Activated CD4-positive, CD25-positive, alpha-beta regulatory T cell treated with anti-CD3 and anti-CD28 coated beads, Interleukin-2, amount 50 U/mL, for 24 hours (primary cell): Measurements from ENCODE around the gene ADH1C.
"Not testable (repeated sequence)": the region's sequence is repeated elsewhere in the genome, so short reads cannot be mapped to it uniquely, and the experiment has no call there.

Experiments
- ATAC-seq, 2 donors: fragments of 150-1000 bp; cut with Tn5 transposase; one replicate each; pipeline ENCODE4 v1.10.0; 2021; ENCODE audit warnings: mild to moderate bottlenecking in 1 of 2, moderate library complexity in 1 of 2

ADH1C gene

GRCh38 chr4:99352602-99353537, at the start of gene ADH1C:
ADH1C (minus strand) TSS chr4:99352746; CDS start chr4:99352675, 71 bp downstream.
- no peak for ATAC-seq

GRCh38 chr4:99400831-99401230, 48.3 kb upstream of the ADH1C start:
- no peak for ATAC-seq

DNA sequence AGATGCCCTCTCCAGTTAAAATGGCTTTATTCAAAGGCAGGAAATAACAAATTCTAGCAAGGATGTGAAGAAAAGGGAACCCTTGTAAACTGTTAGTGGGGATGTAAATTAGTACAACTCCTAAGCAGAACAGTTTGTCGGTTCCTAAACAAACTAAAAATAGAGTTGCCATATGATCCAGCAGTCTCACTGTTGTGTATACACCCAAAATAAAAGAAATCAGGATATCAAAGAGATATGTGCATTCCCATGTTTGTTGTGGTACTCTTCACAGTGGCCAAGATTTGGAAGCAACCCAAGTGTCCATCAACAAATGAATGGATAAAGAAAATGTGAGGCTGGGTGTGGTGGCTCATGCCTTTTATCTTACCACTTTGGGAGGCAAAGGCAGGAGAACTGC, 46.5 kb upstream of the ADH1C start:
- no peak for ATAC-seq

- no peak for ATAC-seq
Observed at GRCh38 chr4:99395595-99396364, 43.2 kb upstream of the ADH1C start.

GRCh38 chr4:99394896-99395295, 42.4 kb upstream of the ADH1C start:
- ATAC-seq, result no peak

GRCh38 chr4:99390055-99390454, 37.5 kb upstream of the ADH1C start:
- no peak for ATAC-seq

DNA sequence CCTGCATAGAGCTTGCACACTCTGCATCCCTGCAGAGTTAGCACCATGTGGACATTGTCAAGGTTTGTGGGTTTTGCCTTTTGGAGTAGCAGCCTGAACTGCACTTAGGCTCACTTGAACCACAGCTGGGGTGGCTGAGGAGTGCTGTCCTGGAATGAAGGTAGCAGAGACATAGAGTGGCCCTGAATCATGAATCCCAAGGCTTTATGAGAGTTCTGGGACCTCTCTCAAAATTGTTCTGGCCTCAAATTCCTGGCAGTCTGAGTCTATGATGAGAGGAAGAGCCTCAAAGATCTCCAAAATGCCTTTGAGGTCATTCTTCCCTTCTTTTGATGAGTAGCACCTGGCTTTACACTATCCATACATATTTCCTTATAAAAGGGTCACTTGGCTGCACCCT, 37.1 kb upstream of the ADH1C start:
- ATAC-seq, result no peak

DNA sequence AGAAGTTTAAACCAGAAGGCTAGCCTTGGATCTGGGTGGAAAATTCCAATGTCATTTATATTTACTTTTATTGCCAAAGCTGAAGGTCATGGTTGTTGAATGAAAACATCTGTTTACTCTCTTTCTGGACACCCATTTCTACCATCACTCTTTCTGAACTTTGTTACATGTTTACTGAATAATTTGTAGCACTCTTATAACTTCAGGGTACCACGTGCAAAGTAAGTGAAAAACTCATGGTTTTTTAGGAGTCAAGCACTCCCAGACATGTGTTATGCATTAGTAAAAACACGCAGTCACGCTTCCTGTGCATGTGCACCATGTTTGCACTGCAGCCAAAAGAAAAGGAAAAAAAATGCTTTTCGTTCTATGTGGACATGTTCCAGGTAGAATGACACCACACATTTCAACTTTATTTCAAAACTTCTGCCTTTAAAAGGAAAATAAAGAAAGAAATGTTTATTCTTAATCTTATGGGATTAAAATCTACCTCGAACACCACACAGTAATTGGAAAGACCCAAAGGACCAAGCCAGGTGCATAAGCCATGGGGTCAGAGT, 31.4 kb upstream of the ADH1C start:
- ATAC-seq, result no peak

DNA sequence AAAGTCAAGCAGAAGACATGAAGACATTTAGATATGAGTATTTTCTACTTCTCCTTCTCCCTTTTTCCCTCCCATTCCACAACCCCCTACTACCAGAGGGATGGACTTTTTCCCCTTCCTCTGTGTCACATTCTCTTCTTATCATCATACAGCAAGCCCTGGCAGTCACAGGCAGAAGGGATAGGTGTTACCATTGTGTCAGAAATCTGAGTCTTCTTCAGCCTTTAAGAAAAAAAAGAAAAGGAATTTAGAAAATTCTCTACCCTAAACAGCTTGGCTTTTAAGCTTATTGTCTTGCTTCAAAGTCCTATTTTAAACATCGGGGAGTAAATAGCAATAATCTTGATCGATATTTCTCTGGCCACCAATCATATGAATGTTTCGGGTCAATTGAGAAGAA, 30.9 kb upstream of the ADH1C start:
- ATAC-seq, result no peak

DNA sequence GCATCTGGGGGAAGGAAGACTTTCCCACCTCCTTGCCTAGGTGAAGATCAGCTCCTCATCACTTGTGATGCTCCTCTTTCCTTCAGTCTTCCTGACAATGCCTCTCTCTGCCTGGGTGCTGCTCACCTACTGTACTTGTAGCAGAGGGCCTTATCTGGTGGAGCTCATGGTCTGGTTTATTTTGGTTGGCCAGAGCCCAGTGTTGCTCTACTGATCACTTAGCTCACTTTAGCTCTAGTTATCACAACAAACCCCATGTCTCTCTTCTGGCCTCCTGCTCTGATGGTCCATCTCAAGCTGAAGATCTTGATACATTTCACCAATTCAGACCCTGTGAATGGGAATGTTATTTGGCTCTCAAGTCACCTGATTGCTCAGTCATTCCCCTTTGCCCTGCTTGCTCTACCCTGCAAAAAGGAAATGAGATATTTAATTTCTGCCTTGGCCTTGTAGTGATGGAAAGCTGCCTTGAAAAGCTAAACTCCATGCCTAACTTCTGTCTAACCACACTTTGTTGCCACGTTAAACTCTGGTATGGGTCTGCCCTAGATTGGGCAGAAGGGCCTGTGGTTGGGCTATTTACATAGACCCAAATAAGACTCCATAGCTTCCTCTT, 30.3 kb upstream of the ADH1C start:
- no peak for ATAC-seq

GRCh38 chr4:99381588-99382175, 29.1 kb upstream of the ADH1C start:
- no peak for ATAC-seq

DNA sequence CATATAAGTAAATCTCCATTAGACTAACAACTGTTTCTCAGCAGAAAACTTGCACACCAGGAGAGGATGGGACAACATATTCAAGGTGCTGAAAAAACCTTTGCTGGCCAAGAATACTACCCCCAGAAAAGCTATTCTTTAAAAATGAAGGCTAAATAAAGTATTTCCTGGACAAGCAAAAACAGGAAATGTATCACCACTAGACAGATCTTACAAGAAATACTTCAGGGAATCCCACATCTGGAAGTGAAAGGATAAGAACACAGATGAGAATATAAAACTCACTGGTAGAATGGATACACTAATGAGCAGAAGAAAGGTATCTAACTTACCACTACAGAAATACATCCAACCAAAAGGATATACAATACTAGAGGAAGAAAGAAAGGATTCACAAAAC, 27.0 kb upstream of the ADH1C start:
- ATAC-seq, result no peak

DNA sequence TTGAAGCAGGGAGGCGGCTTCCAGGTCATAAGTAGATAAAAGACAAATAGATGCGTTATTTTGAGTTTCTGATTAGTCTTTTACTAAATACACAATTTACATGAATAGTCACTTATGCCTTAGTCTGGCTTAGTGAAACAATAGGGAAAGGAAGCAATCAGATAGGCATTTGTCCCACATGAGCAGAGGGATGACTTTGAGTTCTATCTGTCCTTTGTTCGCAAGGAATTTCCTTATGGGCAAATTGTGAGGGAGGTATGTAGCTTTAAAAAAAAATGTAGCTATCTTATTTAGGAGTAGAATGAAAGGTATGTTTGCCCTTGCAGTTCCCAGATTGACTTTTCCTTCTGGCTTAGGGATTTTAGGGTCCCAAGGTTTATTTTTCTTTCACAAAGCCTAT, 26.3 kb upstream of the ADH1C start:
- ATAC-seq, result no peak

GRCh38 chr4:99377341-99377740, 24.8 kb upstream of the ADH1C start:
- ATAC-seq, result not testable (repeated sequence)

DNA sequence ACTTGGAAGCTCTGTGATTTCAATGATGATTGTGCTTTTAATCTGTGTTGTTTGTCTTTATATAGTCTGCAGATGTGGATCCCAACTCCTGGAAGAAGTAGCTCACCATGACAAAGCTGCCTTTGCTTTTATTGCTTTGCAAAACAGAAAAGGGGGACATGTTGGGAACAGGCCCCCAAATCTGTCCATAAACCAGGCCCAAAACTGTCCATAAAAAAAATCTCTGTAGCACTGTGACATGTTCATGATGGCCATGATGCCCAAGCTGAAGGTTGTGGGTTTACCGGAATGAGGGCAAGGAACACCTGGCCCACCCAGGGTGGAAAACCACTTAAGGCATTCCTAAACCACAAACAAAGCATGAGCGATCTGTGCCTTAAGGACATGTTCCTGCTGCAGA, 19.9 kb upstream of the ADH1C start:
- ATAC-seq, result not testable (repeated sequence)

DNA sequence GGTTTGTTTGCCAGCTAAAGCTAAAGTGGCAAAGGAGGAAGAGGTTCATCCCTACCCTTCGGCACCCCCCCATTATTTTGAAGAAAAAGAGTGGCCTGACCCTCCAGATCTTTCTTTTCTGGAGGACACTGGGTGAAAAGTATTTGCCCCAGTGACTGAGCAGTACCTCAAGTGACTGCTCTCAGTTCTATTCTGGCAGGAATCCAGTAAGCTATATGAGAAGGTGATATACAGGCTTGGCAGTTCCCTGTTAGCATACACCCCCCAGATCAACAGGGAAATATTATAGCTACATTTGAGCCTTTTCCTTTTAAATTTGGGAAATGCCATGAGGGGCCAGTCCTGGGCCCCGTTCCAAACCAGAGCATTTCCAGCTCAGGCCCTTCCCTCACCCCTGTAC, 15.3 kb upstream of the ADH1C start:
- not testable (repeated sequence) for ATAC-seq

GRCh38 chr4:99366491-99366890, 13.9 kb upstream of the ADH1C start:
- ATAC-seq, result no peak

DNA sequence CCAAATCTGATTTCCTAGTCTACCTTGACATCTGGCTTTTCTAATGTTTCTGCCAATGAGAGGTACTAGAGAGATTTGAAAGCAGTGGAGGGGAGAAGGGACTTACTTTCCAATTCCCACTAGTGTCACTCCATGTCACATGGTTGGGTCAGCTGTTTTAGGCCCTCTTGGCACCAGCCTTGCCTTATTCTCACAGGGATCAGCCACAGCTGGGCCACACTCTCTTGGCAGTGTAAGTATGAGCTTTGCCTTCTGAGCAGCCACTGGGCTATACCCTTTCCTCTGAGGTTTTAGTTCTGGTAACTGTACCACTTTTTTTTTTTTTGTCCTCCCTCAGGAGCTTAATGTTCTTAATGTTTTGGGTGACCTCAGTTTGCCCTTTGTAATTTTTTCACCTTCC, 10.2 kb upstream of the ADH1C start:
- no peak for ATAC-seq

- no peak for ATAC-seq
Observed at GRCh38 chr4:99361899-99362275, 9.3 kb upstream of the ADH1C start.

DNA sequence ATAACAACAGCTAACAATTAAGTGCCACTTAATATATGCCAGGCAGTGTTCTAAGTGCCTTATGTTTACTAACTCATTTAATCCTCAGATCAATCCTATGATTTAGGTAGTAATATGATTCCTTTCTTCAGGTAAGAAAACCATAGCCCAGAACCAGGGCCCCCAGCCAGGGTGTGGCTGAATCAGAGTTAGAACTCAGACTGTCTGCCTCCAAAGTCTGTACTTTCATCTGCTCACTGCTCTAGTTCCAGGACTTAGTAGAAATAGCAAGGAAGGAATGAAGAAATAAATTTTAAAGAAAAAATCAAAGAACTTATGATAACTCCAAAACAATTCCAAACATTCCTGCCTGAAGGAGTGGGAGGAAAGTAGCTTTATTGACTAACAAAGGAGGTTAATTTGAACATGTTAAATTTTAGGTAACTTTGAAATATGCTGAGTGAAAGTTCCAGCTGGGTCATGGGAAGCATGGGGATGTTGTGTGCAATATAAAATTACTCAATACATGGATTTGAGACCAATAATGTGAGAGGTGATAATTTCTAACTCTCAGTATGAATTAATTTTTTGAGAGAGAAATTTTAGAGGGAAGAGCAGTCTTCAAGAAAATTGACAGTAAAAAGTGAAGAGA, 8.8 kb upstream of the ADH1C start:
- ATAC-seq, result no peak

GRCh38 chr4:99359480-99360204, 7.1 kb upstream of the ADH1C start:
- ATAC-seq, result no peak

GRCh38 chr4:99357948-99358347, 5.4 kb upstream of the ADH1C start:
- no peak for ATAC-seq
